CD4-positive, alpha-beta memory T cell (primary cell): Measurements from ENCODE around the gene MICAL3. TPM values are rescaled to one million over a fixed set of nuclear protein-coding genes. Genes with fewer than 3 reads are reported as not detected.
"Not testable (repeated sequence)": the region's sequence is repeated elsewhere in the genome, so short reads cannot be mapped to it uniquely, and the experiment has no call there.

Experiments
- CTCF ChIA-PET: fragments of 350-600 bp; sonication (Branson Sonifier 250); formaldehyde crosslinking; loops from one replicate; lab custom pipeline; 2021; ENCODE audit warnings: inconsistent platforms; ENCODE audit not compliant: partially characterized antibody; lab: Charles Lee
- POLR2A ChIA-PET: fragments of 350-600 bp; sonication (Branson Sonifier 250); formaldehyde crosslinking; loops from one replicate; lab custom pipeline; 2021; ENCODE audit not compliant: partially characterized antibody; lab: Charles Lee
- DNase-seq, 5 donors: peaks; one replicate each; pipeline versions ENCODE4 v3.0.0 to v3.0.0-alpha.2; 2020 to 2022; ENCODE audit warnings: mixed read lengths in 1 of 5
- H3K27ac ChIP-seq: one replicate; pipeline ENCODE4 v1.7.0; 2013; ENCODE audit warnings: low read depth, low read length
- H3K27me3 ChIP-seq: 2 replicates; pipeline ENCODE4 v1.7.0; 2013; ENCODE audit warnings: mild to moderate bottlenecking, low read length, moderate library complexity; ENCODE audit not compliant: insufficient read depth
- H3K36me3 ChIP-seq: 2 replicates; pipeline ENCODE4 v1.7.0; 2013; ENCODE audit warnings: mild to moderate bottlenecking, low read length, moderate library complexity; ENCODE audit not compliant: insufficient read depth
- H3K4me1 ChIP-seq: 2 replicates; pipeline ENCODE4 v1.7.0; 2013; ENCODE audit warnings: mild to moderate bottlenecking, low read length, moderate library complexity; ENCODE audit not compliant: insufficient read depth
- H3K4me3 ChIP-seq, 2 donors: one replicate each; pipeline ENCODE4 v1.7.0; 2013; ENCODE audit warnings: low read length in 2 of 2, mild to moderate bottlenecking in 1 of 2
- H3K9me3 ChIP-seq, 2 donors: one replicate each; pipeline ENCODE4 v1.7.0; 2013; ENCODE audit warnings: low read length in 2 of 2, control low read depth in 1 of 2; ENCODE audit not compliant: control insufficient read depth in 1 of 2
- H3K27ac Mint-ChIP-seq, 7 donors: one replicate each; pipeline ENCODE4 v1.8.0; 2020 to 2021; ENCODE audit warnings: mixed read lengths in 7 of 7, mild to moderate bottlenecking in 6 of 7, inconsistent platforms in 3 of 7, moderate library complexity in 3 of 7
- H3K27me3 Mint-ChIP-seq, 2 donors: one replicate each; pipeline ENCODE4 v1.8.0; 2020 to 2021; ENCODE audit warnings: mixed read lengths in 2 of 2
- H3K36me3 Mint-ChIP-seq, 2 donors: one replicate each; pipeline ENCODE4 v1.8.0; 2020 to 2021; ENCODE audit warnings: mixed read lengths in 2 of 2, inconsistent platforms in 1 of 2, mild to moderate bottlenecking in 1 of 2
- H3K4me1 Mint-ChIP-seq, 4 donors: one replicate each; pipeline ENCODE4 v1.8.0; 2020 to 2021; ENCODE audit warnings: mixed read lengths in 4 of 4, mild to moderate bottlenecking in 1 of 4
- H3K4me3 Mint-ChIP-seq, 8 donors: one replicate each; pipeline ENCODE4 v1.8.0; 2020 to 2021; ENCODE audit warnings: mixed read lengths in 8 of 8, mild to moderate bottlenecking in 7 of 8, moderate library complexity in 6 of 8, inconsistent platforms in 3 of 8
- H3K9me3 Mint-ChIP-seq, 8 donors: one replicate each; pipeline ENCODE4 v1.8.0; 2020 to 2021; ENCODE audit warnings: mixed read lengths in 8 of 8, mild to moderate bottlenecking in 5 of 8, inconsistent platforms in 3 of 8, moderate library complexity in 1 of 8
- intact Hi-C: fragments of 100-400 bp; cut with micrococcal nuclease; formaldehyde crosslinking; loops from one replicate; pipeline ENCODE4 v1.15.1; 2023
- polyA plus RNA-seq, 2 donors: library from polyadenylated mRNA; unstranded; fragments of 300-500 nt; fragmentation: Illumina TruSeq; gene quantifications; one replicate each; pipeline ENCODE4 v1.2.3, GENCODE V29; 2021
- total RNA-seq, 2 experiments: library from RNA; stranded (reverse); gene quantifications; one replicate each; pipeline ENCODE4 v1.2.3, GENCODE V29; 2021

MICAL3 gene
- total and polyA plus RNA-seq, 4 experiments from 2014 or later: 0.97 to 28.9 (median 14.4) TPM

- peaks cover 15 to 18% of the 10 kb centered on the region in 2 donors for H3K27me3 Mint-ChIP-seq
- peaks cover 15% of the 10 kb centered on the region for H3K4me1 ChIP-seq
- H3K4me3 ChIP-seq: no peak overlapping the region
- no peaks in the 10 kb centered on the region for H3K36me3 ChIP-seq
- H3K9me3 ChIP-seq: no peaks in the 10 kb centered on the region
- ChIA-PET CTCF (interaction anchor here (1.8 kb wide), 1 partner anchor 192 kb away, joined by 8 read pairs; no protein-coding TSS in a partner anchor), POLR2A (no interaction called here)
- no peak overlapping the region for H3K27ac ChIP-seq
- H3K4me3 Mint-ChIP-seq: no peak overlapping the region
- DNase-seq: no peak
- peak overlapping the region in 1 of 7 donors; percentile 18 for H3K27ac Mint-ChIP-seq
- H3K4me1 Mint-ChIP-seq: peaks cover 5 to 19% (median 10%) of the 10 kb centered on the region in 4 donors
- intact Hi-C loops: no loop called here
- no peaks in the 10 kb centered on the region for H3K36me3 Mint-ChIP-seq
- H3K27me3 ChIP-seq: peaks cover 17% of the 10 kb centered on the region
- H3K9me3 Mint-ChIP-seq: no peaks in the 10 kb centered on the region
Observed at GRCh38 chr22:18021431-18021830, 2.9 kb downstream of the MICAL3 start.

GRCh38 chr22:18020743-18021142 is 3.6 kb downstream of the MICAL3 start:
- H3K4me3 ChIP-seq, H3K36me3 Mint-ChIP-seq, H3K27ac ChIP-seq, H3K9me3 ChIP-seq, H3K9me3 Mint-ChIP-seq, H3K27ac Mint-ChIP-seq, H3K4me3 Mint-ChIP-seq, H3K36me3 ChIP-seq, POLR2A ChIA-PET, DNase-seq, intact Hi-C loops: not testable (repeated sequence)
- Mint-ChIP-seq H3K4me1 (peaks cover 5 to 19% (median 10%) of the 10 kb centered on the region in 4 donors), H3K27me3 (peaks cover 15 to 18% of the 10 kb centered on the region in 2 donors)
- Histone ChIP-seq H3K4me1 (peaks cover 15% of the 10 kb centered on the region), H3K27me3 (peaks cover 10% of the 10 kb centered on the region)
- CTCF ChIA-PET: interaction anchor here (1.8 kb wide), 1 partner anchor 191 kb away, joined by 8 read pairs; no protein-coding TSS in a partner anchor

DNA sequence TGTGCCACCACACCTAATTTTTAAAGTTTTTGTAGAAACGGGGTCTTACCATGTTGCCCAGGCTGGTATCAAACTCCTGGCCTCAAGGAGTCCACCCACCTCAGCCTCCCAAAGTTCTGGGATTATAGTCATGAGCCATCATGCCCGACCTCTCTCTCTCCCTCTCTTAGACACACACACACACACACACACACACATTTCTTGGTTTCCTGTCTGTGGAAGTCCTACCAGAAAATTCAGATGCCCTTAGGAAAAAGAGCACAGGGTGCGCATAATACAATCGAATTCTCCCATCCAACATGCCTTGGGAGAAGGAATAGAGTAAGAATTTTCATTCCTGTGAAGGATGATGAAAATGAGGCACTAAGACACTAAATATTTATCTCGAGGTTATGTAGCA is 10.4 kb downstream of the MICAL3 start:
- intact Hi-C loops: no loop called here
- no peak overlapping the region for H3K27ac Mint-ChIP-seq
- Histone ChIP-seq H3K4me3 (no peak overlapping the region), H3K27me3 (no peaks in the 10 kb centered on the region), H3K36me3 (no peaks in the 10 kb centered on the region), H3K9me3 (no peaks in the 10 kb centered on the region), H3K4me1 (no peaks in the 10 kb centered on the region), H3K27ac (no peak overlapping the region)
- H3K36me3 Mint-ChIP-seq: no peaks in the 10 kb centered on the region
- no peak overlapping the region for H3K4me3 Mint-ChIP-seq
- POLR2A ChIA-PET: no interaction called here
- no peak for DNase-seq
- CTCF ChIA-PET: no interaction called here
- H3K4me1 Mint-ChIP-seq: no peaks in the 10 kb centered on the region
- peaks cover 3% of the 10 kb centered on the region in 2 donors for H3K27me3 Mint-ChIP-seq
- H3K9me3 Mint-ChIP-seq: no peaks in the 10 kb centered on the region

DNA sequence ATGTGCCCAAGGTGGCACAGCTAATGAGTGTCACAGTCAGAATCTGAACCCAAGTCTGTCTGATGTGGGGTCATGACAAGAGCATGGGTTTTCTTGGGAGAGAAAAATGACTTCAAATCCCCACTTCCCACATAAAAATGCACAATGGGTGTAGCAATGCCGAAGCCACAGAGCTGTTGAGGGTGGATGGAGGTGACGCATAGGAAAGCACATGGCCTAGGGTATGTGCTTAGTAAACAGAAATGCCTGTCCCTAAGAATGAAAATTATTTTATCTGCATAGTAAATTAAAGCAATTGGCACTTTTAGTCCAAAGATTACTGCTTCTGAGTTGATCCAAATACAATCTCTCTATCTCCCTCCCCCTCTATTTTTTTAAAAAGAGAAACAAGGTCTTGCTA is 10.9 kb downstream of the MICAL3 start:
- no peak overlapping the region for H3K27ac ChIP-seq
- Mint-ChIP-seq H3K4me3 (no peak overlapping the region), H3K27me3 (peaks cover 3% of the 10 kb centered on the region in 2 donors), H3K9me3 (no peaks in the 10 kb centered on the region), H3K36me3 (no peaks in the 10 kb centered on the region), H3K27ac (peak overlapping the region in 1 of 7 donors; percentile 65), H3K4me1 (no peaks in the 10 kb centered on the region)
- no peaks in the 10 kb centered on the region for H3K9me3 ChIP-seq
- H3K4me3 ChIP-seq: no peak overlapping the region
- no peak for DNase-seq
- CTCF ChIA-PET: interaction anchor here (0.9 kb wide), 1 partner anchor 10 kb away, joined by 3 read pairs; no protein-coding TSS in a partner anchor
- no peaks in the 10 kb centered on the region for H3K36me3 ChIP-seq
- H3K4me1 ChIP-seq: no peaks in the 10 kb centered on the region
- no peaks in the 10 kb centered on the region for H3K27me3 ChIP-seq
- POLR2A ChIA-PET: no interaction called here
- intact Hi-C loops: no loop called here

DNA sequence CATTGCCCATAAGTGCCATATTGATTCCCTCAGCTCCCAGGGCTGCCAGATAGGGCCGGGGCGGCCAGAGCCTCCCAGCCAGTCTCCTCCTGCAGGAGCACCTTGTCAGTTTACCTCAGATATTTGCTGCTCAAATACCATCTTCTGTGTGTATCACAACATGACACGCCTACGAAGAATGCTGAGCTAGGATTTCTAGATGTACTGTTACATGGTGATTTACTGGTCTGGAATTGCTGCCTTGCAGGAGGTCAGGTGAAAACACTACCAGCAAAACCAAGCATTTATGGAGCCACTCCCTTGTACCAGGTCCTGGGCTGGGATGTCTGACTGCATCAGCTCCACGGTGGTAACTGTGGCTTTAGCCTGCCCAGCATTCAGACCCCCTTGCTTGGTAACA is 11.8 kb downstream of the MICAL3 start:
- no peak overlapping the region for H3K27ac ChIP-seq
- H3K9me3 ChIP-seq: no peaks in the 10 kb centered on the region
- Mint-ChIP-seq H3K27ac (no peak overlapping the region), H3K9me3 (no peaks in the 10 kb centered on the region), H3K4me3 (no peak overlapping the region), H3K27me3 (peaks cover 3% of the 10 kb centered on the region in 2 donors), H3K36me3 (no peaks in the 10 kb centered on the region), H3K4me1 (no peaks in the 10 kb centered on the region)
- H3K27me3 ChIP-seq: no peaks in the 10 kb centered on the region
- CTCF ChIA-PET: interaction anchor here (0.8 to 0.9 kb wide), 2 partner anchors 9 to 11 kb away, joined by 3 read pairs; no protein-coding TSS in a partner anchor
- no peaks in the 10 kb centered on the region for H3K4me1 ChIP-seq
- POLR2A ChIA-PET: no interaction called here
- no peak overlapping the region for H3K4me3 ChIP-seq
- no peaks in the 10 kb centered on the region for H3K36me3 ChIP-seq
- intact Hi-C loops: no loop called here
- DNase-seq: no peak

DNA sequence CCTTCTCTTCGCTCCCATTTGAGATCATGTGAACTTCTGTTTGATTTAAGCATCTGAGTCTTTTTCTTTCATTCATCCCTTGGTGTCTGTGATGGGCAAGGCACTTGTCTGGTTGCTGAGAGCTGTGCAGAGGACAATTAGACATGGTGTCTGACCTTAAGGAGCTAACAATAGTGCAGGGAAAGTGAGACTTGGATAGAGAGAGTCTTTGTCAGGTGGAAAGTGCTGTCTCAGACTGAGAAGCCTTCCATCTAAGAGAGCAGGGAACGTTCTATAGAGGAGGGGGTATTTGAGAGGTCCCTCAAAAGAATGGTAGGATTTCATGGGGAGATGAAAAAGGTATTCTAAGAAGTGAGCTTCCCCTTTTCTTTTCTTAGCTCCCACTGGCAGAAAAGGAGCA is 14.1 kb downstream of the MICAL3 start:
- Mint-ChIP-seq H3K27me3 (peaks cover 3% of the 10 kb centered on the region in 2 donors), H3K9me3 (no peaks in the 10 kb centered on the region), H3K36me3 (no peaks in the 10 kb centered on the region), H3K27ac (peak overlapping the region in 1 of 7 donors; percentile 2), H3K4me1 (no peaks in the 10 kb centered on the region), H3K4me3 (no peak overlapping the region)
- DNase-seq: no peak
- POLR2A ChIA-PET: no interaction called here
- Histone ChIP-seq H3K4me1 (no peaks in the 10 kb centered on the region), H3K36me3 (no peaks in the 10 kb centered on the region), H3K9me3 (no peaks in the 10 kb centered on the region), H3K27me3 (no peaks in the 10 kb centered on the region), H3K4me3 (no peak overlapping the region), H3K27ac (no peak overlapping the region)
- CTCF ChIA-PET: no interaction called here
- intact Hi-C loops: no loop called here

GRCh38 chr22:18008136-18008535 is 16.2 kb downstream of the MICAL3 start:
- Histone ChIP-seq H3K36me3 (no peaks in the 10 kb centered on the region), H3K4me3 (no peak overlapping the region), H3K9me3 (no peaks in the 10 kb centered on the region), H3K27me3 (no peaks in the 10 kb centered on the region), H3K27ac (no peak overlapping the region), H3K4me1 (no peaks in the 10 kb centered on the region)
- peak overlapping the region in 1 of 8 donors; percentile 31 for H3K4me3 Mint-ChIP-seq
- H3K27ac Mint-ChIP-seq: no peak overlapping the region
- no peaks in the 10 kb centered on the region for H3K9me3 Mint-ChIP-seq
- DNase-seq: no peak
- no peaks in the 10 kb centered on the region for H3K36me3 Mint-ChIP-seq
- ChIA-PET CTCF (no interaction called here), POLR2A (no interaction called here)
- H3K27me3 Mint-ChIP-seq: peaks cover 3% of the 10 kb centered on the region in 2 donors
- intact Hi-C loops: no loop called here
- peaks cover 0 to 4% (median under 1%) of the 10 kb centered on the region in 4 donors for H3K4me1 Mint-ChIP-seq
